Smooth muscle cell (in vitro differentiated cells): ENCODE data around the gene DPYSL3. TPM values are rescaled to one million over a fixed set of nuclear protein-coding genes. Genes with fewer than 3 reads are reported as not detected.

ENCODE experiments used
- DNase-seq: peaks from one replicate; lab custom pipeline; 2025; ENCODE audit not compliant: unreplicated experiment; lab: John Stamatoyannopoulos, UW
- H2AFZ ChIP-seq: fragments of 200-600 bp; sonication (generic); 2 replicates; pipeline ENCODE4 v1.6.0; 2016; ENCODE audit warnings: antibody characterized with exemption, low read depth, mild to moderate bottlenecking
- H3F3A ChIP-seq: fragments of 200-600 bp; sonication (generic); 2 replicates; pipeline ENCODE4 v1.6.0; 2017; ENCODE audit warnings: antibody characterized with exemption, low read depth
- H3K27ac ChIP-seq: fragments of 200-600 bp; sonication (generic); 2 replicates; pipeline ENCODE4 v1.5.1; 2016; ENCODE audit warnings: low read depth, mild to moderate bottlenecking
- H3K27me3 ChIP-seq: fragments of 200-600 bp; sonication (generic); 2 replicates; pipeline ENCODE4 v1.6.1; 2016; ENCODE audit warnings: low read depth, mild to moderate bottlenecking
- H3K36me3 ChIP-seq: fragments of 200-600 bp; sonication (generic); 2 replicates; pipeline ENCODE4 v1.5.1; 2016; ENCODE audit warnings: low read depth
- H3K4me1 ChIP-seq: fragments of 200-600 bp; sonication (generic); 2 replicates; pipeline ENCODE4 v1.5.1; 2016; ENCODE audit warnings: low read depth
- H3K4me2 ChIP-seq: fragments of 200-600 bp; sonication (generic); 2 replicates; pipeline ENCODE4 v1.6.0; 2016; ENCODE audit warnings: mild to moderate bottlenecking
- H3K4me3 ChIP-seq: fragments of 200-600 bp; sonication (generic); 2 replicates; pipeline ENCODE4 v1.5.1; 2016; ENCODE audit warnings: mild to moderate bottlenecking
- H3K79me2 ChIP-seq: fragments of 200-600 bp; sonication (generic); 2 replicates; pipeline ENCODE4 v1.6.0; 2016; ENCODE audit warnings: low read depth, mild to moderate bottlenecking
- H3K9ac ChIP-seq: fragments of 200-600 bp; sonication (generic); 2 replicates; pipeline ENCODE4 v1.6.0; 2016; ENCODE audit warnings: low read depth
- H3K9me3 ChIP-seq: fragments of 200-600 bp; sonication (generic); replicated peaks from 2 replicates; pipeline ENCODE4 v1.5.1; 2016; ENCODE audit warnings: low read depth
- H4K20me1 ChIP-seq: fragments of 200-600 bp; sonication (generic); 2 replicates; pipeline ENCODE4 v1.6.0; 2016; ENCODE audit warnings: low read depth
- CTCF ChIP-seq: fragments of 200-600 bp; sonication (generic); IDR thresholded peaks from 2 replicates; pipeline ENCODE4 v1.5.1; 2017; ENCODE audit warnings: borderline replicate concordance, mild to moderate bottlenecking, antibody characterized with exemption; ENCODE audit not compliant: insufficient read depth, poor library complexity, severe bottlenecking
- WGBS: methylation state at CpG from one replicate; pipeline ENCODE4 v1.1.7; 2016; ENCODE audit warnings: low lambda C conversion rate; 5-methylcytosine and 5-hydroxymethylcytosine counted together
- polyA plus RNA-seq: library from polyadenylated mRNA; unstranded; fragments of >200 nt; fragmentation: Nextera tagmentation; extraction: Ambion mirVana; gene quantifications from 2 replicates; pipeline ENCODE4 v1.2.1, GENCODE V29; 2016
- total RNA-seq: library from RNA; depleted of rRNA; stranded (reverse); fragments of >200 nt; gene quantifications from 2 replicates; pipeline ENCODE4 v1.2.3, GENCODE V29; 2014

The DPYSL3 gene
- total and polyA plus RNA-seq, 2 experiments from 2014 or later: 65.5 to 124 TPM

GRCh38 chr5:147388184-147389108 lies 121.4 kb downstream of the DPYSL3 start:
- WGBS: 57% methylated on average over 7 of the region's 7 CpGs

GRCh38 chr5:147387109-147387508 lies 122.8 kb downstream of the DPYSL3 start:
- Histone ChIP-seq H3F3A (peaks cover 15% of the 10 kb centered on the region), H4K20me1 (no peaks in the 10 kb centered on the region), H3K4me2 (no peak overlapping the region), H3K9ac (no peak overlapping the region), H3K4me1 (peaks cover 55% of the 10 kb centered on the region), H3K79me2 (peaks cover 3% of the 10 kb centered on the region), H3K27me3 (no peaks in the 10 kb centered on the region), H2AFZ (no peak overlapping the region), H3K9me3 (no peaks in the 10 kb centered on the region), H3K36me3 (no peaks in the 10 kb centered on the region), H3K27ac (no peak overlapping the region), H3K4me3 (no peak overlapping the region)
- no peak for TF ChIP-seq CTCF
- WGBS: 72% methylated on average over 4 of the region's 4 CpGs
- DNase-seq: no peak

More at GRCh38 chr5:147388184-147389108, 121.4 kb downstream of the DPYSL3 start:
- Histone ChIP-seq H3K4me2 (peak overlapping the region; percentile 4), H3K4me1 (peaks cover 44% of the 10 kb centered on the region), H2AFZ (no peak overlapping the region), H3K27ac (peak overlapping the region; percentile 10), H3F3A (peaks cover 25% of the 10 kb centered on the region), H3K9ac (no peak overlapping the region), H3K9me3 (no peaks in the 10 kb centered on the region), H3K36me3 (no peaks in the 10 kb centered on the region), H3K79me2 (peaks cover 3% of the 10 kb centered on the region), H4K20me1 (no peaks in the 10 kb centered on the region), H3K27me3 (no peaks in the 10 kb centered on the region), H3K4me3 (no peak overlapping the region)
- TF ChIP-seq CTCF: no peak
- DNase-seq: no peak

GRCh38 chr5:147384346-147385193 lies 125.3 kb downstream of the DPYSL3 start:
- H3K79me2 ChIP-seq: peaks cover 3% of the 10 kb centered on the region
- no peak overlapping the region for H3K27ac ChIP-seq
- no peaks in the 10 kb centered on the region for H3K9me3 ChIP-seq
- peak overlapping the region; percentile 84 for H3K4me2 ChIP-seq
- H3K27me3 ChIP-seq: no peaks in the 10 kb centered on the region
- H3K4me1 ChIP-seq: peaks cover 42% of the 10 kb centered on the region
- DNase-seq: no peak
- no peaks in the 10 kb centered on the region for H4K20me1 ChIP-seq
- H3K4me3 ChIP-seq: peak overlapping the region; percentile 51
- no peak overlapping the region for H3K9ac ChIP-seq
- H3K36me3 ChIP-seq: no peaks in the 10 kb centered on the region
- H2AFZ ChIP-seq: no peak overlapping the region
- WGBS: 31% methylated on average over 6 of the region's 6 CpGs
- peaks cover 9% of the 10 kb centered on the region for H3F3A ChIP-seq
- no peak for TF ChIP-seq CTCF
